Right atrium auricular region (tissue), 2 donors: ENCODE results near the gene TRIM2. TPM values are rescaled to one million over a fixed set of nuclear protein-coding genes. Genes with fewer than 3 reads are reported as not detected.

Experiments used
- DNase-seq: peaks from one replicate; pipeline ENCODE4 v3.0.0-alpha.2; 2019; ENCODE audit warnings: low spot score
- H3K27ac ChIP-seq, 2 donors: fragments of 200-600 bp; sonication (generic); 1 replicate in 1 of 2; 2 replicates in 1 of 2; pipeline ENCODE4 v1.5.1; 2016 to 2019
- H3K27me3 ChIP-seq, 2 donors: fragments of 200-600 bp; sonication (generic); one replicate each; pipeline versions ENCODE4 v1.5.1 to v1.6.0; 2017 to 2019
- H3K36me3 ChIP-seq: fragments of 200-600 bp; sonication (generic); one replicate; pipeline ENCODE4 v1.5.1; 2016
- H3K4me1 ChIP-seq, 2 donors: fragments of 200-600 bp; sonication (generic); one replicate each; pipeline versions ENCODE4 v1.5.1 to v1.6.0; 2017 to 2019
- H3K4me3 ChIP-seq, 2 donors: fragments of 200-600 bp; sonication (generic); 1 replicate in 1 of 2; 2 replicates in 1 of 2; pipeline ENCODE4 v1.5.1; 2017 to 2019; ENCODE audit warnings: mild to moderate bottlenecking in 1 of 2, moderate library complexity in 1 of 2
- H3K9me3 ChIP-seq, 2 donors: fragments of 200-600 bp; sonication (generic); one replicate each; pipeline ENCODE4 v1.5.1; 2019
- CTCF ChIP-seq, 2 donors: fragments of 200-600 bp; sonication (generic); IDR thresholded peaks; one replicate each; pipeline ENCODE4 v1.5.1; 2019; ENCODE audit warnings: antibody characterized with exemption in 2 of 2
- total RNA-seq, 2 donors: library from RNA; depleted of rRNA; stranded (reverse); fragments of >200 nt; gene quantifications; one replicate each; pipeline ENCODE4 v1.1.0, GENCODE V29; 2016

The TRIM2 gene
- total RNA-seq, 2 donors from 2014 or later = 17.7 to 29.9 TPM

- DNase-seq = no peak
- Histone ChIP-seq H3K4me1 (peaks cover 0 to 19% of the 10 kb centered on the region in 2 donors), H3K4me3 (no peak overlapping the region), H3K9me3 (no peaks in the 10 kb centered on the region), H3K36me3 (peaks cover 24% of the 10 kb centered on the region), H3K27me3 (no peaks in the 10 kb centered on the region), H3K27ac (no peak overlapping the region)
- TF ChIP-seq CTCF (IDR thresholded peaks at IDR 0.05) = no peak
These were observed 91.0 kb downstream of the TRIM2 start for GRCh38 chr4:153295131-153295755.

- no peak for TF ChIP-seq CTCF (IDR thresholded peaks at IDR 0.05)
- DNase-seq = no peak
- Histone ChIP-seq H3K36me3 (peaks cover 27% of the 10 kb centered on the region), H3K27ac (no peak overlapping the region), H3K9me3 (no peaks in the 10 kb centered on the region), H3K27me3 (no peaks in the 10 kb centered on the region), H3K4me1 (peaks cover 0 to 19% of the 10 kb centered on the region in 2 donors), H3K4me3 (no peak overlapping the region)
These were observed 92.0 kb downstream of the TRIM2 start for GRCh38 chr4:153296040-153296823.

GRCh38 chr4:153297116-153297515 lies 92.9 kb downstream of the TRIM2 start:
- no peak for DNase-seq
- Histone ChIP-seq H3K4me3 (no peak overlapping the region), H3K27me3 (no peaks in the 10 kb centered on the region), H3K4me1 (peaks cover 0 to 19% of the 10 kb centered on the region in 2 donors), H3K27ac (no peak overlapping the region), H3K36me3 (peaks cover 27% of the 10 kb centered on the region), H3K9me3 (no peaks in the 10 kb centered on the region)
- TF ChIP-seq CTCF (IDR thresholded peaks at IDR 0.05) = no peak

GRCh38 chr4:153310793-153311192 lies 106.5 kb downstream of the TRIM2 start:
- no peak for DNase-seq
- Histone ChIP-seq H3K27ac (no peak overlapping the region), H3K27me3 (no peaks in the 10 kb centered on the region), H3K36me3 (no peaks in the 10 kb centered on the region), H3K4me1 (no peaks in the 10 kb centered on the region), H3K9me3 (no peaks in the 10 kb centered on the region), H3K4me3 (no peak overlapping the region)
- no peak for TF ChIP-seq CTCF (IDR thresholded peaks at IDR 0.05)

GRCh38 chr4:153314915-153315314 lies 110.7 kb downstream of the TRIM2 start:
- Histone ChIP-seq H3K4me3 (no peak overlapping the region), H3K9me3 (no peaks in the 10 kb centered on the region), H3K27ac (no peak overlapping the region), H3K4me1 (no peaks in the 10 kb centered on the region), H3K36me3 (peaks cover under 1% of the 10 kb centered on the region), H3K27me3 (no peaks in the 10 kb centered on the region)
- no peak for DNase-seq
- TF ChIP-seq CTCF (IDR thresholded peaks at IDR 0.05) = no peak
